NCI-H82 treated with DMSO at 0.1 percent for 48 hours (cell line): Measurements from ENCODE around the gene PLXNA1.

Source experiments
- DNase-seq: peaks from one replicate; lab custom pipeline; 2025; ENCODE audit not compliant: unreplicated experiment; lab: John Stamatoyannopoulos, UW

Gene PLXNA1

GRCh38 chr3:126999383-126999782 lies 16.5 kb downstream of the PLXNA1 start:
- DNase-seq = no peak

- no peak for DNase-seq
These were observed 17.2 kb downstream of the PLXNA1 start for GRCh38 chr3:127000119-127000518.

GRCh38 chr3:127000761-127001160 lies 17.8 kb downstream of the PLXNA1 start:
- DNase-seq = no peak

GRCh38 chr3:127001486-127002194 lies 18.7 kb downstream of the PLXNA1 start:
- DNase-seq = no peak

- DNase-seq = no peak
These were observed 19.6 kb downstream of the PLXNA1 start for GRCh38 chr3:127002195-127003174.

- no peak for DNase-seq
These were observed 20.2 kb downstream of the PLXNA1 start for GRCh38 chr3:127003175-127003555.

GRCh38 chr3:127003601-127004280 lies 20.8 kb downstream of the PLXNA1 start:
- DNase-seq = no peak

- no peak for DNase-seq
These were observed 21.9 kb downstream of the PLXNA1 start for GRCh38 chr3:127004641-127005397.

- no peak for DNase-seq
These were observed 23.1 kb downstream of the PLXNA1 start for GRCh38 chr3:127005864-127006500.

GRCh38 chr3:127006781-127007436 lies 24.0 kb downstream of the PLXNA1 start:
- DNase-seq = no peak

- DNase-seq = no peak
These were observed 25.3 kb downstream of the PLXNA1 start for GRCh38 chr3:127008236-127008635.

GRCh38 chr3:127009531-127009930 lies 26.6 kb downstream of the PLXNA1 start:
- no peak for DNase-seq

- no peak for DNase-seq
These were observed 28.5 kb downstream of the PLXNA1 start for GRCh38 chr3:127011270-127011992.

GRCh38 chr3:127012091-127012490 lies 29.2 kb downstream of the PLXNA1 start:
- DNase-seq = no peak

GRCh38 chr3:127013181-127013580 lies 30.3 kb downstream of the PLXNA1 start:
- no peak for DNase-seq

- no peak for DNase-seq
These were observed 31.0 kb downstream of the PLXNA1 start for GRCh38 chr3:127013758-127014535.

GRCh38 chr3:127014536-127015281 lies 31.8 kb downstream of the PLXNA1 start:
- DNase-seq = no peak
